ENCODE data around the gene UGT8. TPM values are rescaled to one million over a fixed set of nuclear protein-coding genes. Genes with fewer than 3 reads are reported as not detected.
"Not testable (repeated sequence)": the region's sequence is repeated elsewhere in the genome, so short reads cannot be mapped to it uniquely, and the experiment has no call there.

The UGT8 gene
- total and polyA plus RNA-seq, 11 donors = 0.03 to 0.29 (median 0.13) TPM; not detected in 7

DNA sequence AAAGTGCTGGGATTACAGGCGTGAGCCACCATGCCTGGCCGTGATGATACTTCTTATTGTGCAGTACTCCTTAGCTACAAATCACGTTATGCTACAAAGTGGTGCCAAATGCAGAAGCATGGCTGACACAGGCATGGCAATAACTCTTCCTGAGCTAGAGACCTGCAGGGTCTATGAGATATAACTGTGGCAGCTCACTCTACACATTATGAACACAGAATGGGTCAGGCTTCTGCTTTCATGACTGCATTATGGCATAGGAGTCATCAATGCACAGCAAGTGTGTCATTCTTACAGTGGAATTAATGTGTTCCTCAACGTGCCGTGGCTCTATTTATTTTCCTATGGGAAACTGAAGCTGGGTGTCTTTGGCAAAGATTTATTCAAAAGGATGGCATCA, 64.5 kb downstream of the UGT8 start:
- WGBS, 4 donors = 75 to 90% (median 82%) methylated on average over 5 of the region's 5 CpGs

DNA sequence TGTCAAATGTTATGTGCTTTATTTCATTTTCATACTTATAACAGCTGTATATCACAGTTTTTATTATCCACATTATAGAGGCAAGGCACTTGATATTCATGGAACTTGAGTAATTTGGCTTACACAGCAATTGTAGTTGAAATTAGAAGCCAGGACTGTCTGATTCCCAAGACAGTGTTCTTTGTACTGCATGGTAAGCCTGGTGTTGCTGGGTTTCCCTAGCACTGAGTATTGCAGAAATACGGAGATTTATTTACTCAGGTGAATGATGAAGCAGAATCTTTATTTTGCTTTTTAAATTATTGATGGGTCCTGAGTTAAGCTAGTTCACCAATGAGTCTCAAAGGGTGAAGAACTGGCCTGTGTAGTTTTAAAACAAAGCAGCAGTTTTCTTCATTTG, 70.0 kb downstream of the UGT8 start:
- TF ChIP-seq, protein P1, sequence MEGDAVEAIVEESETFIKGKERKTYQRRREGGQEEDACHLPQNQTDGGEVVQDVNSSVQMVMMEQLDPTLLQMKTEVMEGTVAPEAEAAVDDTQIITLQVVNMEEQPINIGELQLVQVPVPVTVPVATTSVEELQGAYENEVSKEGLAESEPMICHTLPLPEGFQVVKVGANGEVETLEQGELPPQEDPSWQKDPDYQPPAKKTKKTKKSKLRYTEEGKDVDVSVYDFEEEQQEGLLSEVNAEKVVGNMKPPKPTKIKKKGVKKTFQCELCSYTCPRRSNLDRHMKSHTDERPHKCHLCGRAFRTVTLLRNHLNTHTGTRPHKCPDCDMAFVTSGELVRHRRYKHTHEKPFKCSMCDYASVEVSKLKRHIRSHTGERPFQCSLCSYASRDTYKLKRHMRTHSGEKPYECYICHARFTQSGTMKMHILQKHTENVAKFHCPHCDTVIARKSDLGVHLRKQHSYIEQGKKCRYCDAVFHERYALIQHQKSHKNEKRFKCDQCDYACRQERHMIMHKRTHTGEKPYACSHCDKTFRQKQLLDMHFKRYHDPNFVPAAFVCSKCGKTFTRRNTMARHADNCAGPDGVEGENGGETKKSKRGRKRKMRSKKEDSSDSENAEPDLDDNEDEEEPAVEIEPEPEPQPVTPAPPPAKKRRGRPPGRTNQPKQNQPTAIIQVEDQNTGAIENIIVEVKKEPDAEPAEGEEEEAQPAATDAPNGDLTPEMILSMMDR (IDR thresholded peaks at IDR 0.05) = no peak
- no peak for TF ChIP-seq POLR2A (IDR thresholded peaks at IDR 0.05)
- intact Hi-C loops (cut with DNase I) = no loop called here
- WGBS, 4 donors = 76 to 90% (median 84%) methylated on average over 1 of the region's 1 CpG

More for the DNA sequence above, 64.5 kb downstream of the UGT8 start:
- peaks cover 0 to 6% (median 0%) of the 10 kb centered on the region in 9 donors for H3K27me3 ChIP-seq
- DNase-seq (no peak), ATAC-seq (no peak)
- H3K9me3 ChIP-seq = no peaks in the 10 kb centered on the region
- no peak overlapping the region for H3K4me3 ChIP-seq
- no peaks in the 10 kb centered on the region for H3K36me3 ChIP-seq
- no peak overlapping the region for H3K27ac ChIP-seq
- no peak for TF ChIP-seq POLR2A (IDR thresholded peaks at IDR 0.05)
- TF ChIP-seq, protein P1 (IDR thresholded peaks at IDR 0.05) = no peak
- intact Hi-C loops (cut with DNase I) = no loop called here
- no peaks in the 10 kb centered on the region for H3K4me1 ChIP-seq

DNA sequence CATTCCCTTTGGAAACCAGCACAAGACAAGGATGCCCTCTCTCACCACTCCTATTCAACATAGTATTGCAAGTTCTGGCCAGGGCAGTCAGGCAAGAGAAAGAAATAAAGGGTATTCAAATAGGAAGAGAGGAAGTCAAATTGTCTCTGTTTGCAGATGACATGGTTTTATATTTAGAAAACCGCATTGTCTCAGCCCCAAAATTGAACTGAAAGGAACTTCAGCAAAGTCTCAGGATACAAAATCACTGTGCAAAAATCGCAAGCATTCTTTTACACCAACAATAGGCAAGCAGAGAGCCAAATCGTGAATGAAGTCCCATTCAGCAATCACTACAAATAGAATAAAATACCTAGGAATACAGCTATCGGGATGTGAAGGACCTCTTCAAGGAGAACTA, 72.1 kb downstream of the UGT8 start:
- H3K4me1 ChIP-seq; ATAC-seq; H3K4me3 ChIP-seq; intact Hi-C loops (cut with DNase I); H3K9me3 ChIP-seq; H3K36me3 ChIP-seq; H3K27me3 ChIP-seq; DNase-seq; H3K27ac ChIP-seq: not testable (repeated sequence)
- 79 to 84% (median 81%) methylated on average over 4 of the region's 4 CpGs for WGBS, 4 donors

More for the DNA sequence above, 70.0 kb downstream of the UGT8 start:
- Histone ChIP-seq H3K36me3 (no peaks in the 10 kb centered on the region), H3K9me3 (no peaks in the 10 kb centered on the region), H3K27me3 (no peaks in the 10 kb centered on the region), H3K27ac (no peak overlapping the region), H3K4me1 (no peaks in the 10 kb centered on the region), H3K4me3 (no peak overlapping the region)
- ATAC-seq (no peak), DNase-seq (no peak)

DNA sequence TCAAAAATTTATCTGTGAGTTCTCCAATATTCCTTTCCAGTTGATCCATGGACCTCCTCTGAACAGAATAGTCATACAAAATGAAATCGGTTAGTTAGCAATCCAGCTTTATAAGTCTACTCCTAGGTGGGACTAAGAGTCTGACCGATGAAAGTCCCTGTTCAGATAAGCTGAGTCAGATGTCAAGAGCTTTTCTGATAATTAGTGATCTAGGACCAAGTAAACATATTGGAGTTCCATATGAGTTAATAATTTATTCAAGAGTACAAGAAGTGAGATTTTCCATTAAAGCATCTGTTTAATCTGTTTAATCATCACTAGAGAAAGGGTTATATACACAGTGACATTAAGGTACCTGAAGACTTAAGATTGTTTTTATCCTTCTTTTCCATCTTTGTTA, 74.7 kb downstream of the UGT8 start:
- 80 to 88% (median 86%) methylated on average over 2 of the region's 2 CpGs for WGBS, 4 donors
- Histone ChIP-seq H3K27me3 (peaks cover 0 to 3% (median 0%) of the 10 kb centered on the region in 9 donors), H3K9me3 (no peaks in the 10 kb centered on the region), H3K36me3 (no peaks in the 10 kb centered on the region), H3K4me1 (no peaks in the 10 kb centered on the region), H3K27ac (no peak overlapping the region), H3K4me3 (no peak overlapping the region)
- intact Hi-C loops (cut with DNase I) = no loop called here
- no peak for ATAC-seq
- TF ChIP-seq, protein P1 (IDR thresholded peaks at IDR 0.05) = no peak
- TF ChIP-seq POLR2A (IDR thresholded peaks at IDR 0.05) = no peak
- no peak for DNase-seq

DNA sequence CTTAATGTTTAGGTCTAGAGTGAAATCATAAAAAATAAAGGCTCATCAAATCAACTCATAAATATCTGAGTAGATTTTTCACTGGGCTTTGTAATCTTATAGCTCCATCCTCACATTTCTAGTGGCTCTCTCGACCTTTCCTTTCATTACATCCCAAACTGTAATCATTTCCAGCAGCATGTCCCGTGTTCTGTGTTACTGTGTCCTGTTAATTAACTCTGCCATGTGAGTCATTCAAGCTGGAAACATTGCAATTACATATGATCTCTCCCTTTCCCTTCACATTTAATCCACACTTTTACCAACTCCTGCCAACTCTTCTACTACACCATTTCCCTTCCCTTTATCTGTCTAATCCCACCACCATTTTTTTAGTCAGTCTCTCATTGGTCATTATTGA, 75.5 kb downstream of the UGT8 start:
- WGBS, 4 donors = 61 to 71% (median 66%) methylated on average over 2 of the region's 2 CpGs
- H3K36me3 ChIP-seq = no peaks in the 10 kb centered on the region
- no peaks in the 10 kb centered on the region for H3K4me1 ChIP-seq
- ATAC-seq (no peak), DNase-seq (no peak)
- intact Hi-C loops (cut with DNase I) = no loop called here
- no peak overlapping the region for H3K27ac ChIP-seq
- no peak overlapping the region for H3K4me3 ChIP-seq
- H3K27me3 ChIP-seq = peaks cover 0 to 3% (median 0%) of the 10 kb centered on the region in 9 donors
- no peak for TF ChIP-seq POLR2A (IDR thresholded peaks at IDR 0.05)
- TF ChIP-seq, protein P1 (IDR thresholded peaks at IDR 0.05) = no peak
- no peaks in the 10 kb centered on the region for H3K9me3 ChIP-seq

Data from heart left ventricle (tissue), 16 donors.